ENCODE data around the gene DDR1.

DNA sequence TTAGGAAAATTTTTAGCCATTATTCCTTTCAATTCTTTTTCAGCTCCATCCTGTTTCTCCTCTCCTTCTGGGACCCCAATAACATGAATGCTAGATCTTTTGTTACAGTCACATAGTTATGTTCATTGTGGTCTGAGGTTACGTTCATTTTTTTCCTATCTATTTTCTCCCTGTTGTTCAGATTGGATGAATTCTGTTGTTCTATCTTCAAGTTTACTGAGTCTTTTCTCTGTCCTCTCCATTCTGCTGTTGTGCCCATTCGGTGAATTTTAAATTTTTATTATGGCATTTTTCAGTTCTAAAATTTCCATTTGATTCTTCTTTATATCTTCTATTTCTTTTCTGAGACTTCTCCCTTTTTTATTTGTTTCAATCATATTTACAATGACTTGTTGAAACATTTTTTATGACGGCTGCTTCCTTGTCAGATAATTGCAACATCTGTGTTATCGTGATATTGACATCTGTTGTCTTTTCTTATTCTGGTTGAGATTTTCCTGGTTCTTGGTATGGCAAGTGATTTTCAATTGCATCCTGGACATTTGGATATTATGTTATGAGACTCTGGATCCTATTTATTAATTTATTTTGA, 12.6 kb upstream of the DDR1 start:
- no peak for TF ChIP-seq EZH2 (IDR thresholded peaks at IDR 0.05; ENCODE audit: borderline replicate concordance, low read length)
- TF ChIP-seq, protein P1, sequence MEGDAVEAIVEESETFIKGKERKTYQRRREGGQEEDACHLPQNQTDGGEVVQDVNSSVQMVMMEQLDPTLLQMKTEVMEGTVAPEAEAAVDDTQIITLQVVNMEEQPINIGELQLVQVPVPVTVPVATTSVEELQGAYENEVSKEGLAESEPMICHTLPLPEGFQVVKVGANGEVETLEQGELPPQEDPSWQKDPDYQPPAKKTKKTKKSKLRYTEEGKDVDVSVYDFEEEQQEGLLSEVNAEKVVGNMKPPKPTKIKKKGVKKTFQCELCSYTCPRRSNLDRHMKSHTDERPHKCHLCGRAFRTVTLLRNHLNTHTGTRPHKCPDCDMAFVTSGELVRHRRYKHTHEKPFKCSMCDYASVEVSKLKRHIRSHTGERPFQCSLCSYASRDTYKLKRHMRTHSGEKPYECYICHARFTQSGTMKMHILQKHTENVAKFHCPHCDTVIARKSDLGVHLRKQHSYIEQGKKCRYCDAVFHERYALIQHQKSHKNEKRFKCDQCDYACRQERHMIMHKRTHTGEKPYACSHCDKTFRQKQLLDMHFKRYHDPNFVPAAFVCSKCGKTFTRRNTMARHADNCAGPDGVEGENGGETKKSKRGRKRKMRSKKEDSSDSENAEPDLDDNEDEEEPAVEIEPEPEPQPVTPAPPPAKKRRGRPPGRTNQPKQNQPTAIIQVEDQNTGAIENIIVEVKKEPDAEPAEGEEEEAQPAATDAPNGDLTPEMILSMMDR (conservative IDR thresholded peaks at IDR 0.05 in 1 of 2, IDR thresholded peaks at IDR 0.05 in 1 of 2; ENCODE audit: extremely low read depth in 1 of 2, insufficient read depth in 1 of 2, low read depth in 1 of 2, low read length in 2 of 2) = no peak
